ENCODE measurements around the gene DENND1B.

GRCh38 chr1:197546989-197547388 lies 228.3 kb downstream of the DENND1B start:
- TF ChIP-seq CTCF (tag by site-specific recombination; IDR thresholded peaks at IDR 0.05) (no peak), PRDM10 (tag by site-specific recombination; IDR thresholded peaks at IDR 0.05) (no peak), IKZF3 (tag by site-specific recombination; IDR thresholded peaks at IDR 0.05) (no peak), ELK4 (IDR thresholded peaks at IDR 0.05; ENCODE audit: borderline replicate concordance, low read depth, low read length) (no peak), ZNF138 (tag by site-specific recombination; IDR thresholded peaks at IDR 0.05; ENCODE audit: borderline replicate concordance) (no peak), ZNF133 (tag by site-specific recombination; IDR thresholded peaks at IDR 0.05) (no peak), ZNF560 (tag by site-specific recombination; IDR thresholded peaks at IDR 0.05; ENCODE audit: borderline replicate concordance) (no peak), ZNF280D (tag by site-specific recombination; IDR thresholded peaks at IDR 0.05) (no peak), ZNF354C (tag by site-specific recombination; IDR thresholded peaks at IDR 0.05; ENCODE audit: borderline replicate concordance, low read depth) (no peak), ZNF223 (tag by site-specific recombination; IDR thresholded peaks at IDR 0.05) (no peak)
